H1 (cell line): ENCODE results near the gene GRIK1. TPM values are rescaled to one million over a fixed set of nuclear protein-coding genes. Genes with fewer than 3 reads are reported as not detected.

Experiments
- CTCF ChIA-PET: fragments of 300-600 bp; sonication (Branson Sonifier 250); formaldehyde crosslinking; loops from one replicate; lab custom pipeline; 2021; ENCODE audit not compliant: partially characterized antibody; lab: Charles Lee
- POLR2A ChIA-PET: fragments of 300-600 bp; sonication (Branson Sonifier 250); formaldehyde crosslinking; loops from one replicate; lab custom pipeline; 2021; ENCODE audit warnings: inconsistent platforms; ENCODE audit not compliant: partially characterized antibody; lab: Charles Lee
- DNase-seq, 2 experiments: peaks; one replicate each; pipeline versions ENCODE4 v3.0.0 to v3.0.0-alpha.2; 2010 to 2022; ENCODE audit warnings: low spot score in 2 of 2, low read depth in 1 of 2, mixed read lengths in 1 of 2
- FAIRE-seq: peaks from 2 replicates; lab custom pipeline; 2011; peaks lifted over from hg19 to GRCh38; lab: Jason Lieb, UNC
- H2AFZ ChIP-seq: 2 replicates; pipeline ENCODE4 v1.8.1; 2012; ENCODE audit warnings: low read length, inconsistent platforms
- H2AK5ac ChIP-seq: 2 replicates; pipeline ENCODE4 v1.6.1; 2013; ENCODE audit warnings: low read depth, low read length
- H2BK120ac ChIP-seq: replicated peaks from 2 replicates; pipeline ENCODE3; 2013; ENCODE audit warnings: low read depth, low read length, inconsistent platforms
- H2BK12ac ChIP-seq: 2 replicates; pipeline ENCODE4 v1.6.1; 2013; ENCODE audit warnings: low read depth, low read length
- H2BK15ac ChIP-seq: 2 replicates; pipeline ENCODE4 v1.6.1; 2013; ENCODE audit warnings: low read length
- H2BK20ac ChIP-seq: 2 replicates; pipeline ENCODE4 v1.6.1; 2013; ENCODE audit warnings: low read length
- H2BK5ac ChIP-seq: 2 replicates; pipeline ENCODE4 v1.6.1; 2013; ENCODE audit warnings: low read depth, low read length
- H3K14ac ChIP-seq: 2 replicates; pipeline ENCODE4 v1.6.1; 2013; ENCODE audit warnings: inconsistent platforms; ENCODE audit not compliant: insufficient read length
- H3K18ac ChIP-seq: 2 replicates; pipeline ENCODE4 v1.6.1; 2013; ENCODE audit warnings: low read length; ENCODE audit errors: extremely low read depth
- H3K23ac ChIP-seq: 2 replicates; pipeline ENCODE4 v1.6.1; 2013; ENCODE audit warnings: inconsistent platforms; ENCODE audit not compliant: insufficient read length
- H3K23me2 ChIP-seq: 2 replicates; pipeline ENCODE4 v1.6.1; 2013; ENCODE audit warnings: low read depth, low read length
- H3K27ac ChIP-seq: 2 replicates; pipeline ENCODE4 v1.6.1; 2011; ENCODE audit warnings: low read depth, low read length, inconsistent platforms
- H3K27me3 ChIP-seq, 4 experiments: replicated peaks in 1 of 4; 1 replicate in 1 of 4; 2 replicates in 3 of 4; pipeline versions ENCODE4 v1.6.1 to v1.8.1; 2011 to 2013; ENCODE audit warnings: low read length in 3 of 4, mild to moderate bottlenecking in 3 of 4, inconsistent platforms in 2 of 4, mixed read lengths in 2 of 4, moderate library complexity in 1 of 4; ENCODE audit not compliant: control insufficient read depth in 3 of 4, insufficient read depth in 3 of 4; ENCODE audit errors: extremely low read depth in 1 of 4
- H3K36me3 ChIP-seq, 4 experiments: 2 replicates each; pipeline versions ENCODE4 v1.6.1 to v1.8.1; 2011 to 2013; ENCODE audit warnings: mild to moderate bottlenecking in 4 of 4, low read length in 3 of 4, moderate library complexity in 2 of 4, control low read depth in 1 of 4, inconsistent platforms in 1 of 4; ENCODE audit not compliant: insufficient read depth in 4 of 4, control insufficient read depth in 2 of 4
- H3K4ac ChIP-seq: replicated peaks from 2 replicates; pipeline ENCODE3; 2013; ENCODE audit warnings: low read length, low read depth, mixed read lengths, inconsistent platforms; ENCODE audit not compliant: insufficient read length
- H3K4me1 ChIP-seq, 4 experiments: replicated peaks in 1 of 4; 1 replicate in 1 of 4; 2 replicates in 3 of 4; pipeline versions ENCODE4 v1.6.1 to v1.8.1; 2011 to 2013; ENCODE audit warnings: low read length in 3 of 4, inconsistent platforms in 2 of 4, mixed read lengths in 1 of 4; ENCODE audit not compliant: insufficient read depth in 4 of 4, control insufficient read depth in 3 of 4
- H3K4me2 ChIP-seq, 2 experiments: 2 replicates each; pipeline versions ENCODE4 v1.6.1 to v1.8.1; 2011 to 2013; ENCODE audit warnings: low read depth in 2 of 2, low read length in 2 of 2, control low read depth in 1 of 2, inconsistent platforms in 1 of 2, mild to moderate bottlenecking in 1 of 2; ENCODE audit not compliant: insufficient read depth in 1 of 2
- H3K4me3 ChIP-seq, 4 experiments: fragments of 200-600, 300-600 bp in 1 of 4; sonication (generic), shearing (Covaris generic), sonication (Bioruptor Twin) in 1 of 4; 2 replicates each; pipeline versions ENCODE4 v1.5.1 to v1.8.1; 2011 to 2016; ENCODE audit warnings: low read length in 4 of 4, low read depth in 3 of 4, control low read depth in 2 of 4, inconsistent platforms in 2 of 4, mild to moderate bottlenecking in 2 of 4, mixed read lengths in 1 of 4, moderate library complexity in 1 of 4; ENCODE audit not compliant: insufficient read depth in 2 of 4; ENCODE audit errors: extremely low read depth in 1 of 4
- H3K56ac ChIP-seq: replicated peaks from 2 replicates; pipeline ENCODE3; 2013; ENCODE audit warnings: low read depth, mild to moderate bottlenecking, mixed read lengths, low read length, inconsistent platforms; ENCODE audit not compliant: insufficient read length
- H3K79me1 ChIP-seq: 2 replicates; pipeline ENCODE4 v1.6.1; 2013; ENCODE audit warnings: low read depth, low read length, control low read depth
- H3K79me2 ChIP-seq, 2 experiments: 2 replicates each; pipeline versions ENCODE4 v1.6.1 to v1.8.1; 2012 to 2013; ENCODE audit warnings: low read length in 2 of 2, mild to moderate bottlenecking in 2 of 2, inconsistent platforms in 1 of 2; ENCODE audit not compliant: insufficient read depth in 2 of 2, control insufficient read depth in 1 of 2
- H3K9ac ChIP-seq, 4 experiments: replicated peaks in 1 of 4; 1 replicate in 1 of 4; 2 replicates in 3 of 4; pipeline versions ENCODE4 v1.6.1 to v1.8.1; 2011 to 2013; ENCODE audit warnings: low read depth in 3 of 4, low read length in 3 of 4, control low read depth in 2 of 4, mild to moderate bottlenecking in 2 of 4, moderate library complexity in 2 of 4, inconsistent platforms in 1 of 4; ENCODE audit errors: extremely low read depth in 1 of 4
- H3K9me3 ChIP-seq, 2 experiments: 2 replicates each; pipeline versions ENCODE4 v1.6.1 to v1.8.1; 2012 to 2013; ENCODE audit warnings: mild to moderate bottlenecking in 2 of 2, moderate library complexity in 2 of 2, control low read depth in 1 of 2, inconsistent platforms in 1 of 2, low read depth in 1 of 2, low read length in 1 of 2, mixed read lengths in 1 of 2; ENCODE audit not compliant: insufficient read depth in 2 of 2
- H4K20me1 ChIP-seq, 2 experiments: replicated peaks in 1 of 2; 2 replicates each; pipeline versions ENCODE3 to v1.8.1; 2011 to 2013; ENCODE audit warnings: inconsistent platforms in 2 of 2, low read length in 2 of 2, mild to moderate bottlenecking in 1 of 2; ENCODE audit not compliant: insufficient read depth in 2 of 2, control insufficient read depth in 1 of 2
- H4K5ac ChIP-seq: 2 replicates; pipeline ENCODE4 v1.6.1; 2013; ENCODE audit warnings: low read length, low read depth, mixed read lengths, inconsistent platforms; ENCODE audit not compliant: insufficient read length
- H4K8ac ChIP-seq: 2 replicates; pipeline ENCODE4 v1.8.0; 2013; ENCODE audit warnings: mild to moderate bottlenecking, moderate library complexity, low read length, inconsistent platforms; ENCODE audit not compliant: insufficient read depth; ENCODE audit errors: extremely low read depth
- H4K91ac ChIP-seq: replicated peaks from 2 replicates; pipeline ENCODE3; 2013; ENCODE audit warnings: low read length, mixed read lengths, inconsistent platforms; ENCODE audit not compliant: insufficient read length
- CBX5 ChIP-seq: fragments of 300-800, 300-1000 bp; sonication (generic); IDR thresholded peaks from 2 replicates; pipeline ENCODE4 v1.7.1; 2016; ENCODE audit warnings: antibody characterized with exemption, low read length, low read depth
- GABPA ChIP-seq: IDR thresholded peaks from 2 replicates; pipeline ENCODE4 v1.6.1; 2011; ENCODE audit warnings: mild to moderate bottlenecking, low read length, moderate library complexity, borderline replicate concordance; ENCODE audit not compliant: insufficient read depth
- POLR2A ChIP-seq, 2 experiments: IDR thresholded peaks; 1 replicate in 1 of 2; 2 replicates in 1 of 2; pipeline ENCODE4 v1.6.1; 2011; ENCODE audit warnings: low read depth in 2 of 2, low read length in 2 of 2, mild to moderate bottlenecking in 2 of 2; ENCODE audit errors: control extremely low read depth in 1 of 2
- SP1 ChIP-seq: IDR thresholded peaks from 2 replicates; pipeline ENCODE4 v1.6.1; 2011; ENCODE audit warnings: low read depth, low read length
- SUZ12 ChIP-seq: fragments of 200-600 bp; sonication (generic); IDR thresholded peaks from 2 replicates; pipeline ENCODE4 v1.6.1; 2012; ENCODE audit warnings: mild to moderate bottlenecking, inconsistent platforms, low read length, moderate library complexity, mixed read lengths
- WGBS, 2 experiments: shearing (Covaris generic) in 1 of 2; methylation state at CpG; one replicate each; pipeline versions ENCODE4 v1.1.6 to v1.1.7; 2013 to 2015; ENCODE audit warnings: low lambda C conversion rate in 2 of 2, mixed read lengths in 2 of 2, inconsistent platforms in 1 of 2, low coverage in 1 of 2, missing lambda C conversion rate in 1 of 2; ENCODE audit not compliant: insufficient replicate concordance in 2 of 2, insufficient coverage in 1 of 2, insufficient read length in 1 of 2; ENCODE audit errors: extremely low coverage in 1 of 2, missing lambda C conversion rate in 1 of 2; 5-methylcytosine and 5-hydroxymethylcytosine counted together
- polyA plus RNA-seq, 7 experiments: library from polyadenylated mRNA; depleted of rRNA in 3 of 7; stranded (reverse) in 5 of 7; unstranded in 2 of 7; fragments of >200 nt in 5 of 7; fragments of 200-250 nt in 2 of 7; gene quantifications; 1 replicate in 5 of 7; 2 replicates in 1 of 7; 4 replicates in 1 of 7; pipeline versions ENCODE4 v1.2.1 to v1.2.3, GENCODE V29; 2011 to 2013; ENCODE audit warnings: missing spikeins in 2 of 7, mixed read lengths in 2 of 7
- total RNA-seq: library from RNA; stranded (reverse); fragmentation: NEBNext Ultra II Directional; extraction: Animal tissue kit (Norgen Biotek cat#: 25700); gene quantifications from 2 replicates; pipeline ENCODE4 v1.2.1, GENCODE V29; 2021
- TF ChIP-seq, protein P1 (sequence below): IDR thresholded peaks from 2 replicates; pipeline ENCODE4 v1.6.1; 2012; ENCODE audit warnings: inconsistent platforms

The GRIK1 gene
- total and polyA plus RNA-seq, 2 of the 8 experiments (the other 6 are each of a cell fraction or from before 2014, with no cell fraction given) = 0.11 to 0.32 TPM

DNA sequence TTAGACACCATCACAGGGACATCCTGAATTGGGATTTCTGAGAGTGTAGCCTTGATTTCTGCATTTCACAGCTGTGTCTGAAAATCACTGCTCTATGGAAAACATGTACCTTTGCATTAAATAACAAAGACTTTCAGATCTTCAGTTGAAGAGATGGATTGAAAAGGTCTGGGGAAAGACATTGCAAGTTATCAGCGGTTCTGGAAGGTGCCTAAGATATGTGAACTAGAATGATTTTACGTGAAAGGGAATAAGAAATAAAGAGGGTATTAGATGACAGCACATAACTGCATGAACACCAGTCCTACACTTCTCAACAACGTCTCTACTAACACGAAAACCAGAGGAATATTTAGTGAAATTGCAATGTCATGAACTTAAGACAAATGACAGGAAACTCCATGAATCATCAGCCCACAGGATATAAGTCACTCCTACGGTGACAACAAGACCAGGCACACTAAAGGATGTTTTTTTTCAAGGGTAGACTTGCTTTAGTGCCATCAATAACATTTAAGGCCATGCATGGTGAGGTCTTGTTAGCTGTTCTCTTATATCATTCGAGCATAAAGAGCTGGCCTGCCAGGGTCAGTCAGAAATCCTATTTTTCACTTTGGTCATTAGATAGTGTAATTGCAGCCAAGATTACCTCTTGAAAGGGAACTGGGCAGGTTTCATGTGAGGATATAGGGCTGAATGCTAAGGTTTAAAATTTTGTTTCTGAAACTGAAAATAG is 283.1 kb downstream of the GRIK1 start:
- no peak overlapping the region for H3K27ac ChIP-seq
- no peak overlapping the region for H3K4me3 ChIP-seq
- no peak overlapping the region for H2BK5ac ChIP-seq
- no peaks in the 10 kb centered on the region for H3K79me2 ChIP-seq
- H2AFZ ChIP-seq = 0 out of 2 replicates have a peak overlapping the region, but pooled peaks have one; percentile 30
- no peak overlapping the region for H2BK120ac ChIP-seq
- no peak overlapping the region for H2BK20ac ChIP-seq
- H4K91ac ChIP-seq = no peak overlapping the region
- 96% methylated on average over 6 of the region's 6 CpGs; no CpG with 5 or more reads in 1 of the 2 experiments for WGBS, 2 experiments
- CTCF ChIA-PET = interaction anchor here (0.6 kb wide), 1 partner anchor 43 kb away, joined by 3 read pairs; no protein-coding TSS in a partner anchor
- DNase-seq = no peak
- H3K56ac ChIP-seq = no peak overlapping the region
- no peaks in the 10 kb centered on the region for H4K20me1 ChIP-seq
- H4K5ac ChIP-seq = no peak overlapping the region
- H3K4me1 ChIP-seq = no peaks in the 10 kb centered on the region
- no peak for FAIRE-seq
- no peaks in the 10 kb centered on the region for H3K79me1 ChIP-seq
- H3K36me3 ChIP-seq = 0 out of 8 replicates have a peak, but pooled peaks cover 0 to 3% (median 0%) of the 10 kb centered on the region in 4 experiments
- H3K18ac ChIP-seq = no peak overlapping the region
- H3K4ac ChIP-seq = no peak overlapping the region
- no peak overlapping the region for H2BK15ac ChIP-seq
- H3K9me3 ChIP-seq = no peaks in the 10 kb centered on the region
- H3K23ac ChIP-seq = no peak overlapping the region
- H3K4me2 ChIP-seq = no peak overlapping the region
- no peak overlapping the region for H3K14ac ChIP-seq
- no peak overlapping the region for H3K9ac ChIP-seq
- H2AK5ac ChIP-seq = no peak overlapping the region
- H3K27me3 ChIP-seq = no peaks in the 10 kb centered on the region
- H3K23me2 ChIP-seq = no peaks in the 10 kb centered on the region
- no peak overlapping the region for H4K8ac ChIP-seq
- POLR2A ChIA-PET = no interaction called here
- H2BK12ac ChIP-seq = no peak overlapping the region
- TF ChIP-seq POLR2A (IDR thresholded peaks at IDR 0.05; ENCODE audit: control extremely low read depth in 1 of 2, low read depth in 2 of 2, low read length in 2 of 2) = no peak
- TF ChIP-seq SP1 = no peak
- TF ChIP-seq CBX5 = no peak
- TF ChIP-seq, protein P1, sequence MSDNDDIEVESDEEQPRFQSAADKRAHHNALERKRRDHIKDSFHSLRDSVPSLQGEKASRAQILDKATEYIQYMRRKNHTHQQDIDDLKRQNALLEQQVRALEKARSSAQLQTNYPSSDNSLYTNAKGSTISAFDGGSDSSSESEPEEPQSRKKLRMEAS = no peak
- TF ChIP-seq GABPA = no peak
- no peak for TF ChIP-seq SUZ12
